ENCODE results near the gene PEAK1. TPM values are rescaled to one million over a fixed set of nuclear protein-coding genes. Genes with fewer than 3 reads are reported as not detected.

The PEAK1 gene
- total RNA-seq, 1 experiment from 2014 or later, result 58.7 TPM

DNA sequence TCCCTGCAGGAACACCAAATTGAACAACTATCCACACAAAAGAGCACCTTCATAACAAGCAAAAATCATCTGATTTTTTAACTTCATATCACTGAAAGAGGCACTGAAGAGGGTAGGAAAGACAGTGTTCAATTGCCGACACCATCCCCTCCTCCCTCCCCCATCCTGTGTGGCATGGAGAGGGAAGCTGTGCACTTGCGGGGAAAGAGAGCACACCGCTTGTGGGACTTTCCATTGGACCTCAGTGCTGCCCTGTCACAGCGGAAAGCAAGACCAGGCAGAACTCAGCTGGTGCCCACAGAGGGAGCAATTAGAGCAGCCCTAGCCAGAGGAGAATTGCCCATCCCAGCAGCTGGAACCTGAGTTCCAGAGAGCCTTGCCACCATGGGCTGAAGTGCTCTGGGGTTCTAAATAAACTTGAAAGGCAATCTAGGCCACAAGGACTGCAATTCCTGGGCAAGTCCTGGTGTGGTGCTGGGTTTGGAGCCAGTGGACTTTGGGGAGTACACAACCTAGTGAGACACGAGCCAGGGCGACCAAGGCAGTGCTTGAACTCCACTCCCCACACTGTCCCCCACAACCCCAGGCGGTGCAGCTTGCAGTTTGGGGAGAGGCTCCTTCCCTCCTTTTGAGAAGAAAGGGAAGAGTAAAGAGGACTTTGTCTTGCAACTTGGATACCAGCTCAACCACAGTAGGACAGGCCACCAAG is 27.0 kb downstream of the PEAK1 start:
- no peak; the same call in 1 of the 2 replicates for ATAC-seq
- BruUV-seq (replicated peaks), result no TSS peak

DNA sequence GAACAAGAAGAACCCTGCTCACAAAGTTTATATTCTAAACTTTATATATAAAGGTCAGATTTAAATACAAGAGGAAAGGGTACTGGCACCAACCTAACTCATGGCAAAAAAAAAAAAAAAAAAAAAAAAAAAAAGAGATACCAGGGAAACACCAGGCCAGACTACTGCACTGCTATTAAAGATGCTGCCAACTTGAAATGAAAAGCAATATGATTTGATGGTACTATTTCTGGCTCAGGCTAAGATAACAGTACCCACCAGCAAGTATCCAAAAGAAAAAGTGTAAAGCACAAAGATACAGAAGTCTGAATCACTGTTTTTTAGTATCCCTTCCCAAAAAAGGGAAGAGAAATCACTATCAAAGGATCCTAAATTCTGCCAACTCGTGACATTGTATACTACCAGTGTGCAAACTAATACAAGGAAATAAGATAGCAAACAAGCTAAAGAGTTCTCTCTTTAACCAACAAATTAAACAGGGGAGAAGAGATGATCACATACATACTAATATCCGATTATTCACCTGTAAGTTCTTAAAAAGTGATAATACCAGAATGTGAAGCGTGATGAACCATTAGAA is 28.4 kb downstream of the PEAK1 start:
- peaks cover 11% of the 10 kb centered on the region; the same call in 1 of the 2 replicates for H3K9me3 ChIP-seq (ENCODE audit: control insufficient read depth, insufficient read depth, low read depth, low read length)
- BruUV-seq (replicated peaks), result no TSS peak
- in situ Hi-C loops (cut with HindIII; ENCODE audit: low pct_unique_long_range_greater_than_20kb, low sequenced_read_pairs) (no loop called here), intact Hi-C loops (cut with micrococcal nuclease; ENCODE audit: unreplicated experiment) (no loop called here)
- peaks cover 4% of the 10 kb centered on the region; the same call in 1 of the 2 replicates for H3K4me1 ChIP-seq (ENCODE audit: control insufficient read depth, insufficient read depth, low read length)
- TF ChIP-seq SIN3A (IDR thresholded peaks at IDR 0.05; ENCODE audit: borderline replicate concordance, insufficient read depth, low read depth, low read length) (no peak), POLR2AphosphoS5 (IDR thresholded peaks at IDR 0.05; ENCODE audit: low read depth, low read length) (no peak), TCF7L2 (IDR thresholded peaks at IDR 0.05; ENCODE audit: low read depth, low read length) (no peak), CTCF (IDR thresholded peaks at IDR 0.05) (no peak)
- TF ChIP-seq, protein P1, sequence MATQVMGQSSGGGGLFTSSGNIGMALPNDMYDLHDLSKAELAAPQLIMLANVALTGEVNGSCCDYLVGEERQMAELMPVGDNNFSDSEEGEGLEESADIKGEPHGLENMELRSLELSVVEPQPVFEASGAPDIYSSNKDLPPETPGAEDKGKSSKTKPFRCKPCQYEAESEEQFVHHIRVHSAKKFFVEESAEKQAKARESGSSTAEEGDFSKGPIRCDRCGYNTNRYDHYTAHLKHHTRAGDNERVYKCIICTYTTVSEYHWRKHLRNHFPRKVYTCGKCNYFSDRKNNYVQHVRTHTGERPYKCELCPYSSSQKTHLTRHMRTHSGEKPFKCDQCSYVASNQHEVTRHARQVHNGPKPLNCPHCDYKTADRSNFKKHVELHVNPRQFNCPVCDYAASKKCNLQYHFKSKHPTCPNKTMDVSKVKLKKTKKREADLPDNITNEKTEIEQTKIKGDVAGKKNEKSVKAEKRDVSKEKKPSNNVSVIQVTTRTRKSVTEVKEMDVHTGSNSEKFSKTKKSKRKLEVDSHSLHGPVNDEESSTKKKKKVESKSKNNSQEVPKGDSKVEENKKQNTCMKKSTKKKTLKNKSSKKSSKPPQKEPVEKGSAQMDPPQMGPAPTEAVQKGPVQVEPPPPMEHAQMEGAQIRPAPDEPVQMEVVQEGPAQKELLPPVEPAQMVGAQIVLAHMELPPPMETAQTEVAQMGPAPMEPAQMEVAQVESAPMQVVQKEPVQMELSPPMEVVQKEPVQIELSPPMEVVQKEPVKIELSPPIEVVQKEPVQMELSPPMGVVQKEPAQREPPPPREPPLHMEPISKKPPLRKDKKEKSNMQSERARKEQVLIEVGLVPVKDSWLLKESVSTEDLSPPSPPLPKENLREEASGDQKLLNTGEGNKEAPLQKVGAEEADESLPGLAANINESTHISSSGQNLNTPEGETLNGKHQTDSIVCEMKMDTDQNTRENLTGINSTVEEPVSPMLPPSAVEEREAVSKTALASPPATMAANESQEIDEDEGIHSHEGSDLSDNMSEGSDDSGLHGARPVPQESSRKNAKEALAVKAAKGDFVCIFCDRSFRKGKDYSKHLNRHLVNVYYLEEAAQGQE (IDR thresholded peaks at IDR 0.05; ENCODE audit: insufficient read depth in 1 of 2, low read depth in 2 of 2, low read length in 1 of 2), result no peak
- no peak for ATAC-seq
- no peaks in the 10 kb centered on the region for H3K27me3 ChIP-seq (ENCODE audit: control insufficient read depth, insufficient read depth, low read length)
- no peak overlapping the region for H3K27ac ChIP-seq (ENCODE audit: low read length)
- ChIA-PET CTCF (no interaction called here), POLR2A (no interaction called here)
- H3K4me3 ChIP-seq (ENCODE audit: low read depth in 2 of 2, low read length in 2 of 2), result no peak overlapping the region
- H3K36me3 ChIP-seq (ENCODE audit: control insufficient read depth, insufficient read depth, low read length), result no peaks in the 10 kb centered on the region
- no peak for DNase-seq (ENCODE audit: low read depth, low spot score)

More for the DNA sequence above, 27.0 kb downstream of the PEAK1 start:
- H3K27ac ChIP-seq (ENCODE audit: low read length), result no peak overlapping the region
- H3K4me3 ChIP-seq (ENCODE audit: low read depth in 2 of 2, low read length in 2 of 2), result no peak overlapping the region
- H3K27me3 ChIP-seq (ENCODE audit: control insufficient read depth, insufficient read depth, low read length), result no peaks in the 10 kb centered on the region
- ChIA-PET POLR2A (no interaction called here), CTCF (no interaction called here)
- DNase-seq (ENCODE audit: low read depth, low spot score), result no peak
- in situ Hi-C loops (cut with HindIII; ENCODE audit: low pct_unique_long_range_greater_than_20kb, low sequenced_read_pairs) (no loop called here), intact Hi-C loops (cut with micrococcal nuclease; ENCODE audit: unreplicated experiment) (no loop called here)
- H3K4me1 ChIP-seq (ENCODE audit: control insufficient read depth, insufficient read depth, low read length), result no peaks in the 10 kb centered on the region
- H3K9me3 ChIP-seq (ENCODE audit: control insufficient read depth, insufficient read depth, low read depth, low read length), result peaks cover 11% of the 10 kb centered on the region; the same call in 1 of the 2 replicates
- TF ChIP-seq TCF7L2 (IDR thresholded peaks at IDR 0.05; ENCODE audit: low read depth, low read length) (no peak), POLR2AphosphoS5 (IDR thresholded peaks at IDR 0.05; ENCODE audit: low read depth, low read length) (no peak), SIN3A (IDR thresholded peaks at IDR 0.05; ENCODE audit: borderline replicate concordance, insufficient read depth, low read depth, low read length) (no peak), CTCF (IDR thresholded peaks at IDR 0.05) (no peak)
- TF ChIP-seq, protein P1 (IDR thresholded peaks at IDR 0.05; ENCODE audit: insufficient read depth in 1 of 2, low read depth in 2 of 2, low read length in 1 of 2), result no peak
- no peaks in the 10 kb centered on the region for H3K36me3 ChIP-seq (ENCODE audit: control insufficient read depth, insufficient read depth, low read length)
